Amygdala (tissue), 56 donors: ENCODE results near the gene ERBB2.
"Not testable (repeated sequence)": the region's sequence is repeated elsewhere in the genome, so short reads cannot be mapped to it uniquely, and the experiment has no call there.

ENCODE experiments used
- DNase-seq, 56 donors: peaks; one replicate each; lab custom pipeline; 2025; lab: John Stamatoyannopoulos, UW

Gene ERBB2

GRCh38 chr17:39717660-39718059 lies 17.8 kb downstream of the ERBB2 start:
- no peak for DNase-seq

DNA sequence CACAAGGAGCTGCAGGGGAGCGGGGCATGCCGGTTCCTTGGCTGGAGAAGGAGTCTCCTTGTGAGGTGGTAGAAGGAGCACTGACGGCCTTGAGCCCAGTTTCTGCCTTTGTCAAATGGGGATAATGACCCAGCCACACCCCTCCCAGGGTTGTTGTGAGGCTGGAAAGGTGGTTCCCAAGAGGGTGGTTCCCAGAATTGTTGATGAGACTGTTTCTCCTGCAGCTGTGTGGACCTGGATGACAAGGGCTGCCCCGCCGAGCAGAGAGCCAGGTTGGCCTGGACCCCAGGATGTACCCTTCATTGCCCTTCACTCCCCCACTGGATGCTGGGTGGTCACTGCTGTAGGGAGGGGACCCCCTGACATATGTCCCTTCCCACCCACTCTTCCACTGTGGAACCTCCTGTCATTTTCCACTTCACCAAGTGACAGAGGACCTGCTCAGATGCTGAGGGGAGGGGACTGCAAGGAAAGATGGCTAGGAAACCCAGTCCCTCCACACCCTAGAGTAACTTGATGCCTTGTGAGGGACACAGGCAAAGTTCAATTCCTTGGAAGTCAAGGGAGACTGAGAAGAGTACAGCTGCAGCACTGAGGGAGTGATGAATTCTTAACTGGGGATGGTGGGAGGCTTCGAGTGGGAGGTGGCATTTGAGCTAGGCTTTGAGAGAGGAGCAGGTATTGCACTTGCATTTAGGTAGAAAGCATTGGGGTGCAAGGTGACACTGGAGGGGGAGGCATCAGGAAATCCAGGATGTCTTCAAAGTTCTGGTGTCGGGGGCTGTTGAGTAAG lies 19.9 kb downstream of the ERBB2 start:
- DNase-seq: no peak

GRCh38 chr17:39722104-39722503 lies 22.2 kb downstream of the ERBB2 start:
- no peak for DNase-seq

DNA sequence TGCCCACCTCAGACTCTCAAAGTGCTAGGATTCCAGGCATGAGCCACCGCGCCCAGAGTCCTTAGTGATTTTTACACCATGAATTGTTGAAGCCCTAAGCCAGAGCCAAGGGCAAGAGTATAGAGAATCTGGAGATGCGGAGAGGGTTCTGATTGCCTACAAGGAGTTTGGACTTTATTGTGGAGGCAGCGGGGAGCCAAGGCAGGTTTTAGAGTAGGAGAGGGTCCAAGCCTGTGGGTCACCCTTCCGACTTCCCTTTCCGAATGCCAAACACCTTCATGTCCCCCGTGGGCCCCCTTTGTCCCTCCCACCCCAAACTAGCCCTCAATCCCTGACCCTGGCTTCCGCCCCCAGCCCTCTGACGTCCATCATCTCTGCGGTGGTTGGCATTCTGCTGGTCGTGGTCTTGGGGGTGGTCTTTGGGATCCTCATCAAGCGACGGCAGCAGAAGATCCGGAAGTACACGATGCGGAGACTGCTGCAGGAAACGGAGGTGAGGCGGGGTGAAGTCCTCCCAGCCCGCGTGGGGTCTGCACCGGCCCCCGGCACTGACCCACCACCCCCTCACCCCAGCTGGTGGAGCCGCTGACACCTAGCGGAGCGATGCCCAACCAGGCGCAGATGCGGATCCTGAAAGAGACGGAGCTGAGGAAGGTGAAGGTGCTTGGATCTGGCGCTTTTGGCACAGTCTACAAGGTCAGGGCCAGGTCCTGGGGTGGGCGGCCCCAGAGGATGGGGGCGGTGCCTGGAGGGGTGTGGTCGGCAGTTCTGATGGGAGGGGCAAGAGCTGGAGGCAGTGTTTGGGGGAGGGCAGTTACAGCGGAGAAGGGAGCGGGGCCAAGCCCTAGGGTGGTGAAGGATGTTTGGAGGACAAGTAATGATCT lies 23.3 kb downstream of the ERBB2 start:
- DNase-seq: no peak

DNA sequence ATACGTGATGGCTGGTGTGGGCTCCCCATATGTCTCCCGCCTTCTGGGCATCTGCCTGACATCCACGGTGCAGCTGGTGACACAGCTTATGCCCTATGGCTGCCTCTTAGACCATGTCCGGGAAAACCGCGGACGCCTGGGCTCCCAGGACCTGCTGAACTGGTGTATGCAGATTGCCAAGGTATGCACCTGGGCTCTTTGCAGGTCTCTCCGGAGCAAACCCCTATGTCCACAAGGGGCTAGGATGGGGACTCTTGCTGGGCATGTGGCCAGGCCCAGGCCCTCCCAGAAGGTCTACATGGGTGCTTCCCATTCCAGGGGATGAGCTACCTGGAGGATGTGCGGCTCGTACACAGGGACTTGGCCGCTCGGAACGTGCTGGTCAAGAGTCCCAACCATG lies 24.9 kb downstream of the ERBB2 start:
- DNase-seq: no peak

DNA sequence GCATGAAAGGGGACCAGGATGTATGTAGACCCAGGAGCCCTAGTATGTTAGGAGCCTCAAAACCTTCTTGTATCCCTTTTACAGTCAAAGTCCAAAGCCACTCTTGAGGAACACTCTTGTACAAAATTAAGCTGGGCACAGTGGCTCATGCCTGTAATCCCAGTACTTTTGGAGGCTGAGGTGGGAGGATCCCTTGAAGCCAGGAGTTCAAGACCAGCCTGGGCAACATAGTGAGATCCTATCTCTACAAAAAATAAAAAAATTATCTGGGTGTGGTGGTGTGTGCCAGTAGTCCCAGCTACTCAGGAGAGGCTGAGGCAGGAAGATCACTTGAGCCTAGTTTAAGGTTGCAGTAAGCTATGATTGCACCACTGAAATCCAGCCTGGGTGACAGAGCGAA lies 26.1 kb downstream of the ERBB2 start:
- DNase-seq: not testable (repeated sequence)

DNA sequence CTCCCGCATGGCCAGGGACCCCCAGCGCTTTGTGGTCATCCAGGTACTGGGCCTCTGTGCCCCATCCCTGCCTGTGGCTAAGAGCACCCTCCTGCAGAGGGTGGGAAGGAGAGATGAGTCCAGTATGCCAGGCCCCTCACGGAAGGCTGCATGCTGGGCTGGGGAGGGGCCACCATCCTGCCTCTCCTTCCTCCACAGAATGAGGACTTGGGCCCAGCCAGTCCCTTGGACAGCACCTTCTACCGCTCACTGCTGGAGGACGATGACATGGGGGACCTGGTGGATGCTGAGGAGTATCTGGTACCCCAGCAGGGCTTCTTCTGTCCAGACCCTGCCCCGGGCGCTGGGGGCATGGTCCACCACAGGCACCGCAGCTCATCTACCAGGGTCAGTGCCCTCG lies 26.8 kb downstream of the ERBB2 start:
- DNase-seq: no peak

DNA sequence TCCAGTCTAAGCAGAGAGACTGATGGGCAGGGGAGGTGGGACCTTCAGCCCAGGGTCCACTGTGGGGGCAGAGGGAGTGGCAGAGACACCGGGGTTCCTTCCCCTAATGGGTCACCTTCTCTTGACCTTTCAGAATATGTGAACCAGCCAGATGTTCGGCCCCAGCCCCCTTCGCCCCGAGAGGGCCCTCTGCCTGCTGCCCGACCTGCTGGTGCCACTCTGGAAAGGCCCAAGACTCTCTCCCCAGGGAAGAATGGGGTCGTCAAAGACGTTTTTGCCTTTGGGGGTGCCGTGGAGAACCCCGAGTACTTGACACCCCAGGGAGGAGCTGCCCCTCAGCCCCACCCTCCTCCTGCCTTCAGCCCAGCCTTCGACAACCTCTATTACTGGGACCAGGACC lies 27.7 kb downstream of the ERBB2 start:
- no peak for DNase-seq

- DNase-seq: no peak
Measured at GRCh38 chr17:39729280-39729851, 29.5 kb downstream of the ERBB2 start.

GRCh38 chr17:39730095-39730921 lies 30.4 kb downstream of the ERBB2 start, which contains the start of gene MIEN1:
MIEN1 (minus strand) TSS chr17:39730532; CDS start chr17:39730495, 37 bp downstream.
- peak; percentile 44 to 97 (median 81) for DNase-seq

DNA sequence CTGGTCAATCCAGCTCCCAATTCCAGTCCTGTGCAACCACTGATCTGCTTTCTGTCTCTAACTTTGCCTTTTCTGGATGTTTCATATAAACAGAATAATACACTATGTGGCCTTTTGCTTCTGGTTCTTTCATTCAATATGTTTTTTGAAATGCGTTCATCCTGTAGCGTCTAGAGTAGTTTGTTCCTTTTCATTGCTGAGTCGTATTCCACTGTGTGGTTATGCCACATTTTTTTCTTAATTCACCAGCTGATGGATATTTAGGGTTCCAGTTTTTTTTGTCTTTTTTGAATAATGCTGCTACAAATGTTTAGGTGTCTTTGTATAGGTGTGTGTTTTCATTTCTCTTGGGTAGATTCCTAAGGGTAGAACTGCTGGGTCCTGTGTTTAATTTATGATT lies 32.7 kb downstream of the ERBB2 start:
- no peak for DNase-seq

GRCh38 chr17:39735882-39736281 lies 36.0 kb downstream of the ERBB2 start:
- DNase-seq: no peak

DNA sequence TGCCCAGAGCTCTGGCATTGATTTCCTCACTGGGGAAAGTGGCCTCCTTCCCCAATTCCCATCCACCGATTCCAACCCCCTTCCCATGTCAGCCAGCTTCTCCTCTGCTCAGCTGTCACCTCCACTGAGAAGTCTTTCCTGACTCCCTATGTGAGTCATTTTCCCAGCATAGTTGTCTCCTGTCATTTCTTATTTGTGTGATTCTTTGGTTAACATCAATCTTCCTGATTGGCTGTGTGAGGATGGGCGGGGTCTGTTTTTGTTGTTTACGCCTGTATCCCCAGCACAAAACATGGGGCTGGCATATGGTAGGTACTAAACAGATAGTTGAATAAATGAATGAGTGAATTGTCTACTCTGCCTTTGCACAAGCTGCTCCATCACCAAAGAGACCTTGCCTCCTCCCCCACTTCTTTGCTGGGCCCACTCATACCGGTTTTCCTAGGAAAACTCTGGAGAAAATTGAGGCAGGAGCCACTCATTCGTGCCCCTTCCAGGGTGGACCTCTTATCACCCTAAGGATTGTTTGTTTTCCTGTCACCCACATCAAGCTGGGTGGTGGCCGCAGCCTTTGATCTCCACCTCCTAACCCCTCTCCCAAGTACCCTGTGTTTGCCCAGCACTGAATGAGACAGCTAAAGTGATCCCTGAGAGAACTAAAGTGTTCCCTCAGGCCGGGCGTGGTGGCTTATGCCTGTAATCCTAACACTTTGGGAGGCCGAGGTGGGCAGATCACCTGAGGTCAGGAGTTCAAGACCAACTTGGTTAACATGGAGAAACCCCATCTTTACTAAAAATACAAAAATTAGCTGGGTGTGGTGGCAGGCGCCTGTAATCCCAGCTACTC lies 36.7 kb downstream of the ERBB2 start:
- no peak for DNase-seq

GRCh38 chr17:39737206-39737759 lies 37.4 kb downstream of the ERBB2 start:
- DNase-seq: no peak

DNA sequence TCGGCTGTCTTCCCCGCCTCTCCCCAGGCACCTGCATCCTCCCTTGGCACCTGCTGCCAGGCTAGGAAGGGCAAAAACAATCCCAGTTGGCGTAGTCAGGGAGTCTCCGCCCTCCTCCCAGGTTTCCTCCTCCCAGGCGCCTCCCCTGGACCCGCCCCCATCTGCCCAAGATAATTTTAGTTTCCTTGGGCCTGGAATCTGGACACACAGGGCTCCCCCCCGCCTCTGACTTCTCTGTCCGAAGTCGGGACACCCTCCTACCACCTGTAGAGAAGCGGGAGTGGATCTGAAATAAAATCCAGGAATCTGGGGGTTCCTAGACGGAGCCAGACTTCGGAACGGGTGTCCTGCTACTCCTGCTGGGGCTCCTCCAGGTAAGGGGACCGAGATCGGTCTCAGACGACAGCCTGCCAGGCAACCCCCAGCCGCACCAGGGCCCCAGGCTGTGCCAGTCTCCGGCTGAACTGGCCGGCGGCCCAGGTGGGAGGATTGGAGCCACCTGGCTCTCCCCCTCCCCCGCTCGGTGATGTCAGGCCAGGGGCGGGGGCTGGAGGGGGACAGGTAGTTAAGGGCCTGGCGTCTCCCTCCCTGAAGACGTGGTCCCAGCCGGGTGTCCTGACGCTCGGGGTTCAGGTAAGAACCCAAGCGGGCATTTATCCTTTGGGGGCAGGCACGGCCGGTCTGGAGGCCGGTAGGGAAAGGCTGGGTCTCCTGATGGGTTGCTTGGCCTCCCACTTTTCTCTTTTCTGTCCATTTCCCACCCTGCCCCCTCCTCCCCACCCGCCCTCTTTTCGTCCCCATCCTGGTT lies 38.1 kb downstream of the ERBB2 start, which contains the start of gene GRB7:
Gene GRB7, plus strand, starts transcription at position 179 of the 808 bp plus-strand sequence. CDS start 4,364 bp downstream, outside the sequence.
- no peak for DNase-seq

DNA sequence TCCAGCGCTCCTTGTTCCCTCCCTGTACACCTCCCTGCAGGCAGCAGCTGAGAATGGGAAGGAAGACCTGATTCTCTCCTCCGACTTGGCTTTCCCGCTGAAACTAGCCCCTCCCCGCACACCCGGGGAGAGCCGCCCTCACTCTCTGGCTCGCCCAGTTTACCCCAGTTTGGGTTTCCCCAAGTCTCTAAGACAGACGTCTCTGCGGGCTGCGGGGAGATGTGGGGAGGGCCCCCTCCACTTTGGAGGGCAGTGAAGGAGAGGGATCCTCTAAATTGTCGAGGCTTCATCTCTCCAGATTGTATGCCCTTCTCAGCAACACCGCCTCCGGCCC lies 38.7 kb downstream of the ERBB2 start:
- no peak for DNase-seq

DNA sequence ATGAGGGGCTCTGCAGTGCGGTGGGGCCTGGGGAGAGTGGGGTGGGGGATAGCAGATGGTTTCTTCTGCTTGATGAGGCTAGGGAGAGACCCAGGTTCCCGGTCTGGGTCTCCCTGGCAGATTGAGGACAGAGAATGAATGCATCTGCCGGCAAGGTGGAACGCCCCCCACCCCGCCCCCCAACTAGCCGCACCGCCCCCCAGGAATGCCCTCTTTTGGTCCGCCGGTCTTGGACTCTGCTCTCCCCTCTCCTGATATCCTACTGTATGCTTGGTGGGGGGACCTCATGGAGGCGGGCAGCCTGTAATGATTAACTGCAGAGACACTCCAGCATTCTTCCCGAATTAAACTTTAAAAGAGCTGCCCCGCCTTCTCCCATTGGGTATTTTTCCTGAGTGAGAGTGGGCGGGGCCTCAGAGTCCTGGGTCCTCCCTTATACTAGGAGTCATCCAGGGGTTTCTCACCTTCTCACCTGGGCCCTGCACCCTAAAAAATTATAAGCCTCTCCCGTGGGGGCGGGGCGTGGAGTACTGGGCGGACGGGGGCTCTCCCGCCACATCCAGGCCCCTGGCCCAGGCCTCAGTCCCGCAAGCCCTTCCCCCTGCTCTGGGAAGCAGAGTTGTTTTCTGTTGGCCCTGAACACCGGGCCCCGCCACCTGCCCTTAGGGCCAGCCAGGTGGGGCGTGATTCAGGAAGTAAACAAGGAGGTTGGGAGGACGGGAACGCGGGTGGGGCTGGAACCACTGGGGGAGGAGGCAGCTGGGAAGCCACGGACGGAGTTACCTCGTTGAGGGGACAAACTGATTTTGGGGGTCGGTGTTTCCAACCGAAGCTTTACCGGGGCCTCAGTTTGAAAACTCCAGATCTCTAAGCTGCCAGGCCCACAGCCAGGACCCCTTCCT lies 39.4 kb downstream of the ERBB2 start:
- DNase-seq: no peak
